Activated CD4-positive, alpha-beta memory T cell treated with anti-CD3 and anti-CD28 coated beads, Interleukin-2, amount 10 ng/mL, durations not matched to agents 7 days and 5 days (primary cell): ENCODE results near the gene ESR1. TPM values are rescaled to one million over a fixed set of nuclear protein-coding genes. Genes with fewer than 3 reads are reported as not detected.
A peak's percentile ranks its signal among the peaks of the same experiment; 100 is the strongest.

Experiments used
- CTCF ChIA-PET: fragments of 350-600 bp; sonication (Branson Sonifier 250); formaldehyde crosslinking; loops from one replicate; lab custom pipeline; 2021; ENCODE audit warnings: antibody characterized with exemption, inconsistent platforms; lab: Charles Lee
- POLR2A ChIA-PET: fragments of 350-600 bp; sonication (Branson Sonifier 250); formaldehyde crosslinking; loops from one replicate; lab custom pipeline; 2021; ENCODE audit warnings: antibody characterized with exemption; lab: Charles Lee
- DNase-seq: peaks from one replicate; pipeline ENCODE4 v3.0.0-alpha.2; 2020
- H3K27ac Mint-ChIP-seq: one replicate; pipeline ENCODE4 v1.8.0; 2021; ENCODE audit warnings: mild to moderate bottlenecking, mixed read lengths
- H3K27me3 Mint-ChIP-seq: one replicate; pipeline ENCODE4 v1.8.0; 2021; ENCODE audit warnings: mixed read lengths
- H3K36me3 Mint-ChIP-seq: one replicate; pipeline ENCODE4 v1.8.0; 2021; ENCODE audit warnings: low read depth, mixed read lengths
- H3K4me1 Mint-ChIP-seq: one replicate; pipeline ENCODE4 v1.8.0; 2021; ENCODE audit warnings: mixed read lengths
- H3K4me3 Mint-ChIP-seq: one replicate; pipeline ENCODE4 v1.8.0; 2021; ENCODE audit warnings: mild to moderate bottlenecking, mixed read lengths
- H3K9me3 Mint-ChIP-seq: one replicate; pipeline ENCODE4 v1.8.0; 2021; ENCODE audit warnings: mixed read lengths
- total RNA-seq, 2 experiments: library from RNA; stranded (reverse); gene quantifications; one replicate each; pipeline ENCODE4 v1.2.3, GENCODE V29; 2021

The ESR1 gene
- total RNA-seq, 2 experiments from 2014 or later: 1.2 TPM

- DNase-seq: no peak
- Mint-ChIP-seq H3K4me1 (no peaks in the 10 kb centered on the region), H3K27ac (no peak overlapping the region), H3K27me3 (no peaks in the 10 kb centered on the region), H3K4me3 (no peak overlapping the region), H3K36me3 (no peaks in the 10 kb centered on the region), H3K9me3 (no peaks in the 10 kb centered on the region)
- POLR2A ChIA-PET: no interaction called here
- CTCF ChIA-PET: no interaction called here
Observed at GRCh38 chr6:152087701-152088100, 280.2 kb downstream of the ESR1 start.

DNA sequence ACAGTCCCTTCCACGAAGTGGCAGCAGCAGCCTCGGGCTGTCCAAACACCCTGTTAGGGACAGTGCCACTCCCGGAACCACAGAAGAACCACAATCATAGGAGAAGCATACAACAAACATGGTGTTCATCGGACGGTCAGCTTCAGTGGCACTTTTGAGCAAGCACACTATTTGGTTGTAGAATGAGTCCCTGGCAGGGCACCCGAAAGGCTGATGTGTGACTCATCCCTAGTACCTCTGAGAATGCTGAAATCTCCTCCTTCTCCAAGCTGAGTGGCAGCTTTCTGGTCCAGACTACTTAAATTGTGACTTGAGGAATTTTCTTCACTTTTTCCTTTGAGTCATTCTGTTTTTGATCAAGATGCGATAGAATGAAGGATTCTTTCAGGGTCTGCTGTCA lies 282.5 kb downstream of the ESR1 start:
- H3K9me3 Mint-ChIP-seq: no peaks in the 10 kb centered on the region
- POLR2A ChIA-PET: no interaction called here
- CTCF ChIA-PET: no interaction called here
- no peak overlapping the region for H3K27ac Mint-ChIP-seq
- no peaks in the 10 kb centered on the region for H3K27me3 Mint-ChIP-seq
- H3K4me3 Mint-ChIP-seq: no peak overlapping the region
- no peaks in the 10 kb centered on the region for H3K36me3 Mint-ChIP-seq
- DNase-seq: no peak
- H3K4me1 Mint-ChIP-seq: peaks cover 2% of the 10 kb centered on the region

DNA sequence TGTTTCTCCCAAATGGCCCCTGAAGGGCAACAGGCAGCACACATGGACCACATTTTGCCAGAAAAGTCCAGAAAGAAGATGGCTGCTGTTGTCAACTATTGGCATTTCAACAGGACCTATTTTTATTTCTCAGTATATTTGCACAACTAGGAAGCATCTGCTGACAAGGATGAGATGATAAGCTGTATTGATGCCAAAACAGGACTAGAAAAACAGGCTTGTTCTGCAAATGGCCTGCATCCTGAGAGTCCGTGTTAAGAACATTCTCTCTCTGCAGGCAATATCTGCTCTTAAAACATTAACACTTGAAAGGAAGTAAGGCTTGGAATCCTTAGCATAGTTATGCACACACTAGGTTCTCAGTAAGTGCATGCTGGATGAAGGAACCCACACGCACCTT lies 283.7 kb downstream of the ESR1 start:
- ChIA-PET CTCF (no interaction called here), POLR2A (no interaction called here)
- Mint-ChIP-seq H3K4me1 (peaks cover 6% of the 10 kb centered on the region), H3K4me3 (no peak overlapping the region), H3K9me3 (no peaks in the 10 kb centered on the region), H3K36me3 (no peaks in the 10 kb centered on the region), H3K27me3 (no peaks in the 10 kb centered on the region), H3K27ac (no peak overlapping the region)
- no peak for DNase-seq

DNA sequence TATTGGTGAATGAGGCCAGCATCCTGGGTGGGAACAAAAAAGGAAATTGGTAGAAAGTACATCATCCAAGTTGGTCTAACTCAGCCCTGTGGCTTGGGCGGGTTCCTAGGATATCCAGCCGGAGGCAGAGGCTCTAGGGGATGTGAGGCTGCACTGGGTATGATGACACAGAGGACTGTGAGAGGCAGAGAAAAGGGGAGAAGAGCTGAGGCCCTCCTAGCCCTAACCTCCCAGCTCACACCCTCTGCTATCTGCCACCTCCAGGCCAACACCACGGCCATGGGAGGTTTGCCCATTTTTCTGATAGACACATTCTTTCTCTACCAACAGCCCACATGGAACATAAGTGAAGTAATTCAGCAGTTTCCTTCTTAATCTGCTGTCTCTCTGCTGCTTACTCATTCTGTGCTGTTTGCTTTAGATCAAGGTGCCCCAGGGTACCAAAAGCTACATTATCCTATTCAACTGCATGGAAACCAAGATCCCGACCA lies 284.4 kb downstream of the ESR1 start:
- no peaks in the 10 kb centered on the region for H3K9me3 Mint-ChIP-seq
- H3K4me1 Mint-ChIP-seq: peaks cover 6% of the 10 kb centered on the region
- H3K4me3 Mint-ChIP-seq: no peak overlapping the region
- no peak overlapping the region for H3K27ac Mint-ChIP-seq
- no peaks in the 10 kb centered on the region for H3K36me3 Mint-ChIP-seq
- H3K27me3 Mint-ChIP-seq: no peaks in the 10 kb centered on the region
- DNase-seq: no peak
- ChIA-PET CTCF (no interaction called here), POLR2A (no interaction called here)

DNA sequence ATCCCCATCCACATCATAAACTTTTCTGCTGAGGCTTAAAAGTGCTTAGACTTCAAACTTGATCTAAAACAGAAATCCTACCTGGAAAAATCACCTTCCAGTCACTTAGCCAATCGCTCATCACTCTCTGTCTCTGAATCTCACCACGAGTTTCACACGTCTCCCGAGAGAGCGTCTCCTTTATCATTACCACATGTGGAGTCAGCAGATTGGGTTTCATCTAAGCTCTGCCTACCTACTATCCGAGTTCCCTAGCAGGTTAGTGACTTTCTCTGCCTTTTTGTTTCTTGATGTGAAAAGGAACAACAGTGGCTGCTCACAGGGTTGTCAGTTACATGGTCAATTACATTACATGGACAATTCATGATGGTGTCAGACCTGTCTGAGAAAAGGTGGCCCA lies 286.2 kb downstream of the ESR1 start:
- H3K27me3 Mint-ChIP-seq: no peaks in the 10 kb centered on the region
- ChIA-PET POLR2A (no interaction called here), CTCF (no interaction called here)
- no peak overlapping the region for H3K27ac Mint-ChIP-seq
- no peak for DNase-seq
- H3K9me3 Mint-ChIP-seq: no peaks in the 10 kb centered on the region
- no peaks in the 10 kb centered on the region for H3K36me3 Mint-ChIP-seq
- no peak overlapping the region for H3K4me3 Mint-ChIP-seq
- peaks cover 6% of the 10 kb centered on the region for H3K4me1 Mint-ChIP-seq

GRCh38 chr6:152094276-152094675 lies 286.8 kb downstream of the ESR1 start:
- Mint-ChIP-seq H3K27me3 (no peaks in the 10 kb centered on the region), H3K27ac (no peak overlapping the region), H3K9me3 (no peaks in the 10 kb centered on the region), H3K36me3 (no peaks in the 10 kb centered on the region), H3K4me3 (no peak overlapping the region), H3K4me1 (peaks cover 6% of the 10 kb centered on the region)
- ChIA-PET POLR2A (no interaction called here), CTCF (no interaction called here)
- DNase-seq: no peak

GRCh38 chr6:152094992-152095592 lies 287.6 kb downstream of the ESR1 start:
- H3K36me3 Mint-ChIP-seq: no peaks in the 10 kb centered on the region
- no peak overlapping the region for H3K27ac Mint-ChIP-seq
- H3K4me3 Mint-ChIP-seq: no peak overlapping the region
- no peaks in the 10 kb centered on the region for H3K9me3 Mint-ChIP-seq
- ChIA-PET POLR2A (no interaction called here), CTCF (no interaction called here)
- H3K4me1 Mint-ChIP-seq: peaks cover 6% of the 10 kb centered on the region
- no peaks in the 10 kb centered on the region for H3K27me3 Mint-ChIP-seq
- DNase-seq: peak; percentile 36

GRCh38 chr6:152096863-152097496 lies 289.5 kb downstream of the ESR1 start:
- CTCF ChIA-PET: no interaction called here
- Mint-ChIP-seq H3K27me3 (no peaks in the 10 kb centered on the region), H3K9me3 (no peaks in the 10 kb centered on the region), H3K4me3 (no peak overlapping the region), H3K4me1 (peaks cover 6% of the 10 kb centered on the region), H3K36me3 (no peaks in the 10 kb centered on the region), H3K27ac (no peak overlapping the region)
- POLR2A ChIA-PET: no interaction called here
- DNase-seq: no peak

DNA sequence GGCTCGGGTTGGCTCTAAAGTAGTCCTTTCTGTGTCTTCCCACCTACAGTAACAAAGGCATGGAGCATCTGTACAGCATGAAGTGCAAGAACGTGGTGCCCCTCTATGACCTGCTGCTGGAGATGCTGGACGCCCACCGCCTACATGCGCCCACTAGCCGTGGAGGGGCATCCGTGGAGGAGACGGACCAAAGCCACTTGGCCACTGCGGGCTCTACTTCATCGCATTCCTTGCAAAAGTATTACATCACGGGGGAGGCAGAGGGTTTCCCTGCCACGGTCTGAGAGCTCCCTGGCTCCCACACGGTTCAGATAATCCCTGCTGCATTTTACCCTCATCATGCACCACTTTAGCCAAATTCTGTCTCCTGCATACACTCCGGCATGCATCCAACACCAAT lies 291.2 kb downstream of the ESR1 start:
- H3K27ac Mint-ChIP-seq: no peak overlapping the region
- CTCF ChIA-PET: no interaction called here
- DNase-seq: no peak

DNA sequence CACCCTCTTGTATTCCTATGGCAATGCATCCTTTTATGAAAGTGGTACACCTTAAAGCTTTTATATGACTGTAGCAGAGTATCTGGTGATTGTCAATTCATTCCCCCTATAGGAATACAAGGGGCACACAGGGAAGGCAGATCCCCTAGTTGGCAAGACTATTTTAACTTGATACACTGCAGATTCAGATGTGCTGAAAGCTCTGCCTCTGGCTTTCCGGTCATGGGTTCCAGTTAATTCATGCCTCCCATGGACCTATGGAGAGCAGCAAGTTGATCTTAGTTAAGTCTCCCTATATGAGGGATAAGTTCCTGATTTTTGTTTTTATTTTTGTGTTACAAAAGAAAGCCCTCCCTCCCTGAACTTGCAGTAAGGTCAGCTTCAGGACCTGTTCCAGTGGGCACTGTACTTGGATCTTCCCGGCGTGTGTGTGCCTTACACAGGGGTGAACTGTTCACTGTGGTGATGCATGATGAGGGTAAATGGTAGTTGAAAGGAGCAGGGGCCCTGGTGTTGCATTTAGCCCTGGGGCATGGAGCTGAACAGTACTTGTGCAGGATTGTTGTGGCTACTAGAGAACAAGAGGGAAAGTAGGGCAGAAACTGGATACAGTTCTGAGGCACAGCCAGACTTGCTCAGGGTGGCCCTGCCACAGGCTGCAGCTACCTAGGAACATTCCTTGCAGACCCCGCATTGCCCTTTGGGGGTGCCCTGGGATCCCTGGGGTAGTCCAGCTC lies 292.1 kb downstream of the ESR1 start:
- H3K4me1 Mint-ChIP-seq: peaks cover 6% of the 10 kb centered on the region
- H3K4me3 Mint-ChIP-seq: no peak overlapping the region
- H3K27me3 Mint-ChIP-seq: peaks cover 2% of the 10 kb centered on the region
- CTCF ChIA-PET: no interaction called here
- POLR2A ChIA-PET: no interaction called here
- H3K36me3 Mint-ChIP-seq: no peaks in the 10 kb centered on the region
- H3K27ac Mint-ChIP-seq: no peak overlapping the region
- DNase-seq: no peak
- no peaks in the 10 kb centered on the region for H3K9me3 Mint-ChIP-seq

More for the DNA sequence above, 291.2 kb downstream of the ESR1 start:
- Mint-ChIP-seq H3K4me1 (peaks cover 6% of the 10 kb centered on the region), H3K4me3 (no peak overlapping the region), H3K27me3 (peaks cover 2% of the 10 kb centered on the region), H3K36me3 (no peaks in the 10 kb centered on the region), H3K9me3 (no peaks in the 10 kb centered on the region)
- POLR2A ChIA-PET: no interaction called here

GRCh38 chr6:152100183-152100618 lies 292.7 kb downstream of the ESR1 start:
- DNase-seq: no peak
- CTCF ChIA-PET: interaction anchor here (0.6 to 0.7 kb wide), 2 partner anchors 86 to 843 kb away, joined by 3 to 4 read pairs; no protein-coding TSS in a partner anchor
- Mint-ChIP-seq H3K9me3 (no peaks in the 10 kb centered on the region), H3K4me3 (no peak overlapping the region), H3K36me3 (no peaks in the 10 kb centered on the region), H3K27ac (no peak overlapping the region), H3K4me1 (peaks cover 2% of the 10 kb centered on the region), H3K27me3 (peaks cover 2% of the 10 kb centered on the region)
- POLR2A ChIA-PET: no interaction called here

GRCh38 chr6:152107973-152108372 lies 300.5 kb downstream of the ESR1 start:
- no peak for DNase-seq
- POLR2A ChIA-PET: no interaction called here
- Mint-ChIP-seq H3K27me3 (peaks cover 2% of the 10 kb centered on the region), H3K4me3 (no peak overlapping the region), H3K27ac (no peak overlapping the region), H3K4me1 (peaks cover 2% of the 10 kb centered on the region), H3K36me3 (no peaks in the 10 kb centered on the region), H3K9me3 (no peaks in the 10 kb centered on the region)
- CTCF ChIA-PET: no interaction called here
